ENCODE data around the gene ATP4A. TPM values are rescaled to one million over a fixed set of nuclear protein-coding genes. Genes with fewer than 3 reads are reported as not detected.
A peak's percentile ranks its signal among the peaks of the same experiment; 100 is the strongest.

ATP4A gene
- total and polyA plus RNA-seq, 9 of the 15 experiments (the other 6 are each of a cell fraction or from before 2014, with no cell fraction given) = 0.15 TPM; not detected in 8

DNA sequence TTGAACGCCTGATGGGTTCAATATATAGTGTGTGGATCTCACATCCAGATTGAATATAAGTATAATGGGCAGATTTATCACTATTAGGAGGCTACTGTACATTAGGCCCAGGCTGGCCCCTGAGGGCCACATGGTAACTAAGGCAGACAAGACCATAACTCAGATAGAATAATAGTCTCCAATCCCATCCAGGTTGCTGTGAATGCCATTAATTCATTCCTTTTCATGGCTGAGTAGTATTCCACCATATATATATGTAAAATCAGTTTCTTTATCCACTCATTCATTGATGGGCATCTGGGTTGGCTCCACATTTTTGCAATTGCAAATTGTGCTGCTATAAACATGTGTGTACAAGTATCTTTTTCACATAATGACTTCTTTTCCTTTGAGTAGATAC is 14.5 kb upstream of the ATP4A start:
- intact Hi-C loops (cut with micrococcal nuclease) (no loop called here), in situ Hi-C loops (cut with MboI) (no loop called here)
- FAIRE-seq (no peak), ATAC-seq (no peak), DNase-seq (ENCODE audit: extremely low read depth in 1 of 4, low spot score in 3 of 4) (no peak)
- no peaks in the 10 kb centered on the region for H3K79me2 ChIP-seq (ENCODE audit: control insufficient read depth, insufficient read depth, low read length)
- WGBS (ENCODE audit: insufficient coverage, low coverage, missing lambda C conversion rate) = 0% methylated on average over 1 of the region's 1 CpG
- no peaks in the 10 kb centered on the region for H3K9me1 ChIP-seq (ENCODE audit: control insufficient read depth, insufficient read depth, low read length)
- peaks cover 11% of the 10 kb centered on the region; the same call in 1 of the 2 replicates for H3K9me3 ChIP-seq (replicated peaks; ENCODE audit: control insufficient read depth, insufficient read depth, low read depth, low read length)
- ChIA-PET POLR2A (no interaction called here), CTCF (ENCODE audit: low intra/inter-chr PET ratio) (no interaction called here)
- no peak overlapping the region for H3K4me3 ChIP-seq
- H3K4me1 ChIP-seq (replicated peaks in 1 of 2; ENCODE audit: control insufficient read depth in 2 of 2, insufficient read depth in 2 of 2, low read length in 2 of 2) = no peaks in the 10 kb centered on the region
- H2AFZ ChIP-seq (ENCODE audit: low read depth, low read length) = no peak overlapping the region
- no peaks in the 10 kb centered on the region for H4K20me1 ChIP-seq (replicated peaks; ENCODE audit: control insufficient read depth, insufficient read depth, low read length)
- H3K4me2 ChIP-seq (ENCODE audit: insufficient read depth, low read length) = no peak overlapping the region
- no peaks in the 10 kb centered on the region for H3K27me3 ChIP-seq (ENCODE audit: control insufficient read depth in 2 of 2, insufficient read depth in 2 of 2, low read length in 2 of 2)
- no peaks in the 10 kb centered on the region for H3K36me3 ChIP-seq (ENCODE audit: control insufficient read depth, insufficient read depth, low read length)
- H3K27ac ChIP-seq (ENCODE audit: extremely low read depth, low read depth, low read length) = no peak overlapping the region
- BruUV-seq (replicated peaks) = no TSS peak
- no peak overlapping the region for H3K9ac ChIP-seq (ENCODE audit: insufficient read depth in 1 of 2, low read depth in 2 of 2, low read length in 2 of 2)
- TF ChIP-seq ZNF518B (CRISPR knock-in tag; IDR thresholded peaks at IDR 0.05) (no peak), ZNF76 (CRISPR knock-in tag; IDR thresholded peaks at IDR 0.05; ENCODE audit: borderline replicate concordance) (no peak), E2F1 (CRISPR knock-in tag; IDR thresholded peaks at IDR 0.05) (no peak), ZSCAN29 (IDR thresholded peaks at IDR 0.05) (no peak), PTTG1 (tag; IDR thresholded peaks at IDR 0.05; ENCODE audit: low read depth) (no peak), ZBTB7A (IDR thresholded peaks at IDR 0.05; ENCODE audit: borderline replicate concordance, control insufficient read depth, low read depth, low read length) (no peak), CBFA2T2 (conservative IDR thresholded peaks at IDR 0.05) (no peak), NR0B1 (IDR thresholded peaks at IDR 0.05; ENCODE audit: partially characterized antibody) (no peak), RBM25 (IDR thresholded peaks at IDR 0.05; ENCODE audit: low read depth, low read length, severe bottlenecking) (peak; percentile 35), HMG20A (CRISPR knock-in tag; conservative IDR thresholded peaks at IDR 0.05) (no peak), PCBP1 (IDR thresholded peaks at IDR 0.05; ENCODE audit: low read depth, low read length, poor library complexity, severe bottlenecking) (no peak), ZNF146 (CRISPR knock-in tag; IDR thresholded peaks at IDR 0.05; ENCODE audit: unreplicated experiment) (peak; percentile 48), HIVEP1 (CRISPR knock-in tag; IDR thresholded peaks at IDR 0.05) (no peak), TAF15 (IDR thresholded peaks at IDR 0.05; ENCODE audit: low read depth, low read length) (no peak)
- TF ChIP-seq, protein P1, sequence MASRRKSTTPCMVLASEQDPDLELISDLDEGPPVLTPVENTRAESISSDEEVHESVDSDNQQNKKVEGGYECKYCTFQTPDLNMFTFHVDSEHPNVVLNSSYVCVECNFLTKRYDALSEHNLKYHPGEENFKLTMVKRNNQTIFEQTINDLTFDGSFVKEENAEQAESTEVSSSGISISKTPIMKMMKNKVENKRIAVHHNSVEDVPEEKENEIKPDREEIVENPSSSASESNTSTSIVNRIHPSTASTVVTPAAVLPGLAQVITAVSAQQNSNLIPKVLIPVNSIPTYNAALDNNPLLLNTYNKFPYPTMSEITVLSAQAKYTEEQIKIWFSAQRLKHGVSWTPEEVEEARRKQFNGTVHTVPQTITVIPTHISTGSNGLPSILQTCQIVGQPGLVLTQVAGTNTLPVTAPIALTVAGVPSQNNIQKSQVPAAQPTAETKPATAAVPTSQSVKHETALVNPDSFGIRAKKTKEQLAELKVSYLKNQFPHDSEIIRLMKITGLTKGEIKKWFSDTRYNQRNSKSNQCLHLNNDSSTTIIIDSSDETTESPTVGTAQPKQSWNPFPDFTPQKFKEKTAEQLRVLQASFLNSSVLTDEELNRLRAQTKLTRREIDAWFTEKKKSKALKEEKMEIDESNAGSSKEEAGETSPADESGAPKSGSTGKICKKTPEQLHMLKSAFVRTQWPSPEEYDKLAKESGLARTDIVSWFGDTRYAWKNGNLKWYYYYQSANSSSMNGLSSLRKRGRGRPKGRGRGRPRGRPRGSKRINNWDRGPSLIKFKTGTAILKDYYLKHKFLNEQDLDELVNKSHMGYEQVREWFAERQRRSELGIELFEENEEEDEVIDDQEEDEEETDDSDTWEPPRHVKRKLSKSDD (conservative IDR thresholded peaks at IDR 0.05; ENCODE audit: low read length) = no peak

All from K562 (cell line).